Stimulated activated CD8-positive, alpha-beta memory T cell treated with anti-CD3 and anti-CD28 coated beads, Interleukin-2, amount 100 ng/mL, for 48 hours (primary cell): ENCODE data around the gene ZNF580.

ENCODE experiments used
- DNase-seq, 2 donors: peaks; one replicate each; pipeline ENCODE4 v3.0.0-alpha.2; 2020; ENCODE audit warnings: low read depth in 2 of 2

Gene ZNF580

DNA sequence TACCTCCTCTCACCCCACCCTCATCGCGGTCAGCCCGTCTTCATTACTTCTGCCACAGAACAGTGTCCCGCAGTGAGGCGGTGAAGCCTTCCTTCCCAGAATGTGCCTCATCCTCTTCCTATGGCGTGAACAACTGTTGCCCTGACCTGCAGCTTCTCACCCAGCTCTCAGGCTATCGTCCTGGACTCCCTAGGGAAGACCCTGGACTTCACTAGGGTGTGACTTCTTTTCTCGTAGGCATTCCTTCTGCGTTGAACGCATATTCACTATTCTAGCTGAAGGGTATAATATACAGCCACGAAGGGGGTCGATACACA, 34.4 kb upstream of the ZNF580 start:
- DNase-seq: no peak

DNA sequence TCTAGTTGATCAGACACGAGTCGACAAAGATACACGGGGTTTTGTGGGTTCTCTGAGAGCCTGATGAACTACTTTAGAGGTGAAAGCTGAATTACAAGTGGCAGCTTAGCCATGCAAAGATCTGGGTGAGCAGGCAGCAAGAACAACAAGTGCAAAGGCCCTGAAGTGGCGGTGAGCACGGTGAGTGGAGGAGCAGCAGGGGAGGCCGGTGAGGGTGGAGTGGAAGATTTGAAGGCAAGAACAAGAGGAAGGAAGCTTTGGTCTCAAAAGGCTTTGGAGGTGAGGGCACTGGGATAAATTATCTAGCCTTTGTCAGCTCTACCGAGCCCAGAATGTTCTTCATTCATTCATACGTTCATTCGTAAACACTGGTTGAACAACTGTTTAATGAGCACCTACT, 34.0 kb upstream of the ZNF580 start:
- DNase-seq: no peak

DNA sequence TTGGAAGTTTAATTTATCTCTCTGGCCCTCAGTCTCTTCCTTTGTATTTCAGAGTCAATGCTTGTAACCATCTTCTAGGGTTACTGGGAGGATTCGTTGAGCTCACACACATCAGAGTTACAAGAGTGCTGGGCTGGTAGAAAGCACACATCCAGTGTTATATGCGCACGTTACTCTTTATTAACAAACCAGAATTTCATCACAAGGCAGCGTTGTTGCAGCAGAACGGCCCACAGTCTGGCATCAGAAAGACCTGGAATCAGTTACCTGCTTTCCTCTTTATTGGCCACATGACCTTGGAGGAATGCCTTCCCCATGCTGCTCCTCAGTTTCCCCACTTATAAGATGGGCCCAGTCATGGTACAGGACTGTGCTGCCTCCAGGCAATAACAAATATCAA, 31.5 kb upstream of the ZNF580 start:
- no peak for DNase-seq

DNA sequence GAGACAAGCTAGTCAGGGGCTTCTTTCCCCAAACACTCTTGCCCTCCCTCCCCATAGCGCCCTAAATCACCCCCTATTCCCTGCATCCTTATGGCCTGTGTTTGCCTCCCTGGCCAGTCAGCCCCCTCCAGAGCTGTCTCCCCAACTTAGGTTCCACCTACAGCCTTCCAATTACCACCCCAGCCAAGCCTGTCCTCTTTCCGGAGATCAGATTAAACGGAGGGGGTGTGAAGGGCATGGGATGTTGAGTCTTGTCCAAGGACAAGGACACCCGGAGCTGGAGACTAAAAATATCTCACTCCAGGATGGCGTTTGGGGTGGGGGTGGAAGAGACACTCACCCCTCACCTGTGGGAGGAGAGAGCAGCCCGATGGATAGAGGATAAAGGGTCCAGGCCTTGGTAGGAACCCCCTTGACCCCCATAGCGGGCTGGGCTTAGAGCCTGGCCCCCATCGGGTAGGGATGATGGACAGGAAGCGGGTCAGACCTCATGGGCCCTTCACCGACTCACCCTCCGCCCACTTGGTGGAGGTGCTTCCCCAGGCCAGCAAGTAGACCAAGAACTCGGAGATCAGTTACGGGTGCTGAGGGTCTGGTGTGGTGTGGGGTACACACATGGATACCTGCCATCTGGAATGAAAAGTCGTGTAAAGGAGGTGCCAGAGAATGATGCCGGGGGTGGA, 29.4 kb upstream of the ZNF580 start:
- no peak for DNase-seq

DNA sequence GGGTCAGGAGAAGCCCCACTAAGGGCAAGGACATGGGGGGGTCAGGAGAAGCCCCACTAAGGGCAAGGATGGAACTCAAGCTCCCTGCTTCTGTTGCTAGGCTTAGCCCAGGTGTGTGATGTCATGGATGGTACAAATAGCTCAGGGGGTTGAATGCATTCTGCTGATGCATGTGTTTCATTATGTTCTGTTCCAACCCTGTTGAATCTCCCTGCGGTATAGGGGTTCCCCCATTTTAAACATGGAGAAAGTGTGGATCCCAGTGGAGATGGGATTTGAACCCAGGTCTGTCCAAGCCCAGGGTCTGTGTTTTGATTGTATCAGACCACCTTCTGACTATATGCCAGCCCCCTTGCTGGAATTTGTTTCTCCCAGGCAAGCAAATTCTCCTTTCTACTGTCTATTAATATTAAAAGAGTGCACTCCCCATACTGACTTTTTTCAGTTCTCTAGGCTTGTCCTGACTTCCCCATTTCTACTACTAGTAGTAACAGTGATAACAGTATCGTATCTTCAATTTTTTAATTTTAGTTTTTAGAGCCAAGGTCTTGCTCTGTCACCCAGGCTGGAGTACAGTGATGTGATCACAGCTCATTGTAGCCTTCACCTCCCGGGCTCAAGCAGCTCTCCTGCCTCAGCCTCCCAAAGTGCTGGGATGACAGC, 28.7 kb upstream of the ZNF580 start:
- no peak for DNase-seq

DNA sequence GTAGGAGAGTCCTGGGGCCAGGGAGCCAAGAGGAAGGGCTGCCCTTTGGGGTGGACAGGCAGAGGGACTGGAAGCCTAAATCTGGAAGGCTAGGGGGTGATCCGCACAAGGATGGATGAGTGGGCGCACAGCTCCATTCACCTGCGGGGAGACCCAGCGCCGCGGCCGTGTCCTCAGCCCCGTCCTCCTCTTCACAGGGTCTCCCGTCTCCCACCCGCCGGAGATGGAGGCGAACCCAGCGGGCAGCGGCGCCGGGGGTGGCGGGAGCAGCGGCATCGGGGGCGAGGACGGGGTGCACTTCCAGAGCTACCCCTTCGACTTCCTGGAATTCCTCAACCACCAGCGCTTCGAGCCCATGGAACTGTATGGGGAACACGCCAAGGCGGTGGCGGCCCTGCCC, 27.4 kb upstream of the ZNF580 start:
- no peak for DNase-seq

DNA sequence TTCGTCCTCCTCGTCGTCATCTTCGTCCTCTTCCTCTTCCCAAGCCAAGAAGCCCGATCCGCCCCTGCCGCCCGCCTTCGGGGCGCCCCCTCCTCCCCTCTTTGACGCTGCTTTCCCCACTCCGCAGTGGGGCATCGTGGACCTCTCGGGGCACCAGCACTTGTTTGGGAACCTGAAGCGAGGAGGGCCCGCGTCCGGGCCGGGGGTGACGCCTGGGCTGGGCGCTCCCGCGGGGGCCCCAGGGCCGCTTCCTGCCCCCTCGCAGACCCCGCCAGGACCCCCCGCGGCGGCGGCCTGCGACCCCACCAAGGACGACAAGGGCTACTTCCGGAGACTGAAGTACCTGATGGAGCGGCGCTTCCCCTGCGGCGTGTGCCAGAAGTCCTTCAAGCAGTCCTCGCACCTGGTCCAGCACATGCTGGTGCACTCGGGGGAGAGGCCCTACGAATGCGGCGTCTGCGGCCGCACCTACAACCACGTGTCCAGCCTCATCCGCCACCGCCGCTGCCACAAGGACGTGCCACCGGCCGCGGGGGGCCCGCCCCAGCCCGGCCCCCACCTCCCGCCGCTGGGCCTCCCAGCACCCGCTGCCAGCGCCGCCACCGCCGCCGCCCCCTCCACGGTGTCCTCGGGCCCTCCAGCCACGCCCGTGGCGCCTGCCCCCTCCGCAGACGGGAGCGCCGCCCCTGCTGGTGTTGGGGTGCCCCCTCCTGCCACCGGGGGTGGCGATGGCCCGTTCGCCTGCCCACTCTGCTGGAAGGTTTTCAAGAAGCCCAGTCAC, 26.7 kb upstream of the ZNF580 start:
- no peak for DNase-seq

DNA sequence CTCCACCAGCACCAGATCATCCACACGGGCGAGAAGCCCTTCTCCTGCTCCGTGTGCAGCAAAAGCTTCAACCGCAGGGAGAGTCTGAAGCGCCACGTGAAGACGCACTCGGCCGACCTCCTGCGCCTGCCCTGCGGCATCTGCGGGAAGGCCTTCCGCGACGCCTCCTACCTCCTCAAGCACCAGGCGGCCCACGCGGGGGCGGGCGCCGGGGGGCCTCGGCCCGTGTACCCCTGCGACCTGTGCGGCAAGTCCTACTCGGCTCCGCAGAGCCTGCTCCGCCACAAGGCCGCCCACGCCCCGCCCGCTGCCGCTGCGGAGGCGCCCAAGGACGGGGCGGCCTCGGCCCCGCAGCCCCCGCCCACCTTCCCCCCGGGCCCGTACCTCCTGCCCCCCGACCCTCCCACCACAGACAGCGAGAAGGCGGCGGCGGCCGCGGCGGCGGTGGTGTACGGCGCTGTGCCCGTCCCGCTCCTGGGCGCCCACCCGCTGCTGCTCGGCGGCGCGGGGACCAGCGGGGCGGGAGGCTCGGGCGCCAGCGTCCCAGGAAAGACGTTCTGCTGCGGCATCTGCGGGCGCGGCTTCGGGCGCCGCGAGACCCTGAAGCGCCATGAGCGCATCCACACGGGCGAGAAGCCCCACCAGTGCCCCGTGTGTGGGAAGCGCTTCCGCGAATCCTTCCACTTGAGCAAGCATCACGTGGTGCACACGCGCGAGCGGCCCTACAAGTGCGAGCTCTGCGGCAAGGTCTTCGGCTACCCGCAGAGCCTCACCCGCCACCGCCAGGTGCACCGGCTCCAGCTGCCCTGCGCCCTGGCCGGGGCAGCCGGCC, 25.9 kb upstream of the ZNF580 start:
- DNase-seq: no peak

DNA sequence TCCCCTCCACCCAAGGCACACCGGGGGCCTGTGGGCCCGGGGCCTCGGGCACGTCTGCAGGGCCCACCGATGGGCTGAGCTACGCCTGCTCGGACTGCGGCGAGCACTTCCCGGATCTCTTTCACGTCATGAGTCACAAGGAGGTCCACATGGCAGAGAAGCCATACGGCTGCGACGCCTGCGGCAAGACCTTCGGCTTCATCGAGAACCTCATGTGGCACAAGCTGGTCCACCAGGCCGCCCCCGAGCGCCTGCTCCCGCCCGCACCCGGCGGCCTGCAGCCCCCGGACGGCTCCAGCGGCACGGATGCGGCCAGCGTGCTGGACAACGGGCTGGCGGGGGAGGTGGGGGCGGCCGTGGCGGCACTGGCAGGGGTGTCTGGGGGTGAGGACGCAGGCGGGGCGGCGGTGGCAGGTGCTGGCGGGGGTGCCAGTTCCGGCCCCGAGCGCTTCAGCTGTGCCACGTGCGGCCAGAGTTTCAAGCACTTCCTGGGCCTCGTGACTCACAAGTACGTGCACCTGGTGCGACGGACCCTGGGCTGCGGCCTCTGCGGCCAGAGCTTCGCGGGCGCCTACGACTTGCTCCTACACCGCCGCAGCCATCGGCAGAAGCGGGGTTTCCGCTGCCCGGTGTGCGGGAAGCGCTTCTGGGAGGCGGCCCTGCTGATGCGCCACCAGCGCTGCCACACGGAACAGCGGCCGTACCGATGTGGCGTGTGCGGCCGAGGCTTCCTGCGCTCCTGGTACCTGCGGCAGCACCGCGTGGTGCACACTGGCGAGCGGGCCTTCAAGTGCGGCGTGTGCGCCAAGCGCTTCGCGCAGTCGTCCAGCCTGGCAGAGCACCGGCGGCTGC, 25.0 kb upstream of the ZNF580 start:
- no peak for DNase-seq

DNA sequence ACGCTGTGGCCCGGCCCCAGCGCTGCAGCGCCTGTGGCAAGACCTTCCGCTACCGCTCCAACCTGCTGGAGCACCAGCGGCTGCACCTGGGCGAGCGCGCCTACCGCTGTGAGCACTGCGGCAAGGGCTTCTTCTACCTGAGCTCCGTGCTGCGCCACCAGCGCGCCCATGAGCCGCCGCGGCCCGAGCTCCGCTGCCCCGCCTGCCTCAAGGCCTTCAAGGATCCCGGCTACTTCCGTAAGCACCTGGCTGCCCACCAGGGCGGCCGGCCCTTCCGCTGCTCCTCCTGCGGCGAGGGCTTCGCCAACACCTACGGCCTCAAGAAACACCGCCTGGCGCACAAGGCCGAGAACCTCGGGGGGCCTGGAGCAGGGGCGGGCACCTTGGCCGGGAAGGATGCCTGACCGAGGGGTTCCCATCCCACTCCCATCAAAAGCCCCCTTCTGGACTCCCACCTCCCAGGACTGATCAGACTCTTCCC, 24.4 kb upstream of the ZNF580 start:
- DNase-seq: no peak

DNA sequence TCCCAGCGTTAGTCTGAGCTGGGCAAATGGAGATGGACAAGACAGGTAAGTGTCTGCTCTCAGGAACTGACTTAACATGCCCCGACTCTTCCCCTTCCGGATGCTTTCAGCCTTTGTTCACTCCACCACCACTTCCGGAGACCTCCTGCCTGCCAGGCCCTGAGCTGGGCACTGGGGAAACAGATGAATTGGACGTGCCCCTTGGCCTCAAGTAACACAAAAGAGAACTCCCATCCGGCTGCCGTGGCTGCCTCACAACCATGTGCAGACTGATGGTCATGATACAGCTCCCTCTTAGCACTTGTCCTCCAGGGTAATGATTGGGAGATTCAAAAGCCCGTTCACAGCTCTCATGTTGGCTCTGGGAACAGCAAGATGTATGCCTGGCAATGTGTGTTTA, 23.4 kb upstream of the ZNF580 start:
- DNase-seq: no peak

DNA sequence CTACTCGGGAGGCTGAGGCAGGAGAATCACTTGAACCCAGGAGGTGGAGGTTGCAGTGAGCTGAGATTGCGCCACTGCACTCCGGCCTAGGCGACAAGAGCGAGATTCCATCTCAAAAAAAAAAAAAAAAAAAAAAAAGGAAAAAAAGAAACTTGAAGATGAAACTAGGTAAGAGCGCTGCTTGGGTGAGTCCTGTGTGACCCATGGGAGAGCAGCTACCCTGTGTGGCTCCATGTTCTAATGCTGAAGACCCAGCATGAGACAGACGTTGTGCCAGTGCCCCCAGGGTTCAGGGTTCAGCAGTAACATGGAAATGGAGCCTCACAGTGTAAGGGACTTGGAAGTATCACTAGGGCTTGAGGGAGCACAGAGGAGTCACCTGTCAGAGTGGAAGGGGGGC, 22.4 kb upstream of the ZNF580 start:
- DNase-seq: no peak

DNA sequence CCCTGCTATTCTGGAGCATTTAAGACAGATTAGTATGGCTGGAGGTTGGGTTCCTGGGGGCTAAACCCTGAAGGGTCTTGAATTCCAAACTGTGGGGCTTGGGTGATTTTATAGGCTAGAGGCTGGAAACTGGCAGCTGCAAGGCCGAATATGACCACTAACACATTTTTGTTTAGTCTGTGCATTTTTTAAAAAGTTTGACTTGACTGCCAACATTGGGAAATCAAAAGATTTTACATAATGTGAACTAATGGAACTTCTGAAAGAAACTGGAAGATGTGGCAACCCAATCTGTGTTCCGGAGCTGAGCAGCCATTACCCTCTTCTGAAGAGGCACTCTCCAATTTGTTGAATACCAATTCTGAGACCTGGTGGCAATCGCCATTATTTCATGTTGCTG, 21.5 kb upstream of the ZNF580 start:
- DNase-seq: no peak

DNA sequence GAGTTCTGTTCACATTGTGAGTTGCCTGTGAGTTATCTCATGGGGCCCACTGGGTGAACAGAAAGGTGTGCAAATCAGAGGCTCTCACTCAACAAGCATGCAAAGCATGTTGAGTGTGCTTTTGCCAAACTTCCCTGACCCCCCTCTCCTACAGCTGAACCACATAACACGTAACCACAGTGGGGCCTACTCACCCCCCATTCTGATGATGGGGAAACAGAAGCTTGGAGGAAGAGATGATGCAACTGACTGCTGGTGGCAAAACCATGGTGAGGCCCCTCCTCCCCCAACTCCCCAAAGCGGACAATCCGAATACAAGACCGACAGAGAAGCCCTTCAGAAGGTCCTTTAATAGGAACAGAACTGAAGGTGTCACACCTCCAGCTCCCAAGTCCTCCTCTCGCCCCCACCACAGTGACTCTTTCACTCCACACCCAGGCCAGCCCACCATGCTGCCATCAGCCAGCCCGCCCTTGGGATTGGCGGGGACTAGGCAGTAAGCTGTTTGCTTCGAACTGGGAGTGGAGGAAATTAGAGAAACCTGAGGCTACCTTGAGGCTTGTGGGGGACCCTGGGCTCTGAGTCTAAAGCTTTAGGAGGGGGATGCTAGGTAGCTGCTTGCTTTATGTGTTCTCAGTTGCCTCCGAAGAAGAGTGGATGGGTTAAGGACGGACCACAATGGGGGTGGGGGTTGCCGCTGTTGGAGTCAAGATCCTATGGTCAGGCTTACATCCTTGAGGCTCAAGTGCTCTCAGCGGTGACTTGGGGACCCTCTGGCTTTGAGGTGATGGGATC, 20.2 kb upstream of the ZNF580 start:
- no peak for DNase-seq

DNA sequence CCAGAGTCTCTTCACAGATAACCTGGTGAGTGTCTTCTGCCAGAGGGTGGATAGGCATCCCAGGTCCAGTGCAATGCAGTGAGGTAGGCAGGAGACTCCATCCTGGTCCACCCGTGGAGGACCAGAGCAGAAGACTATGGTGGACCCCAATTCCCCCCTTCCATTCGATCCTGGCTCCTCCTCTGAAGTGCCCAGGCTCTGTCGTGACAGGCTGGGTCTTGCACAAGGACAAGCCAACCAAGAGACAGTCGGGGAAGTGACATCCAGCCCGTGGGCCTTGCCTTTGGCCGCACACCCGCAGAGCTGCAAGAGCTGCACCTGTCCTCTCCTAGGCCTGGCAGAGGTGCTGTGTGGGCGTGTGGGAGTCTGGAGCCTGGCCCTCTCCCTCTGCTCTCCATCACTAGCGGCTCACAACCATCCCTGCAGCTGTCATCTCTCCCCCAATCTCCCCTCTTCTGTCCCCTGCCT, 19.6 kb upstream of the ZNF580 start:
- DNase-seq: no peak

DNA sequence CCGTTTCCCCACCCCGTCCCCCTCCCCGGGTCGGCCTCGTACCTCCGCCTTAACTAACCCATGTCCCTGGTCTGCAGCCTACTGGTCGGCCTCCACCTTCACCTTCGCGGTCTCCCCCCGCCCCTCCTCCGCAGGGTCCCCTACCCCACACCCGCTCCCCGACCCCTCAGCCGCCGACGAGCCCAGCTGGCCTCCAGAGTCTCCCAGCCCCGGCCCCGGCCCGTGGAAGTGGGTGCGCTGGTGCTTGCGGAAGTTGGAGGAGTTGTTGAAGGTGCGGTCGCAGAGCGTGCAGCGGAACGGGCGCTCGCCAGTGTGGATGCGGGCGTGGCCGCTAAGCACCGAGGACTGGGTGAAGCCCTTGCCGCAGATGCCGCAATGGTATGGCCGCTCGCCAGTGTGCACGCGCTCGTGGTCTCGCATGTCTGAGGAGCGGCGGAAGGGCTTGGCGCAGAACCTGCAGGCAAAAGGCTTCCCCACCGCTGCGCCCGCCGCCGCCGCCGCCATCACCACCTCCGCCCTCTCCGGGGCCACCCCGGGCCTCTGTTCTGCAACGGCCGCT, 19.1 kb upstream of the ZNF580 start:
- DNase-seq: no peak

DNA sequence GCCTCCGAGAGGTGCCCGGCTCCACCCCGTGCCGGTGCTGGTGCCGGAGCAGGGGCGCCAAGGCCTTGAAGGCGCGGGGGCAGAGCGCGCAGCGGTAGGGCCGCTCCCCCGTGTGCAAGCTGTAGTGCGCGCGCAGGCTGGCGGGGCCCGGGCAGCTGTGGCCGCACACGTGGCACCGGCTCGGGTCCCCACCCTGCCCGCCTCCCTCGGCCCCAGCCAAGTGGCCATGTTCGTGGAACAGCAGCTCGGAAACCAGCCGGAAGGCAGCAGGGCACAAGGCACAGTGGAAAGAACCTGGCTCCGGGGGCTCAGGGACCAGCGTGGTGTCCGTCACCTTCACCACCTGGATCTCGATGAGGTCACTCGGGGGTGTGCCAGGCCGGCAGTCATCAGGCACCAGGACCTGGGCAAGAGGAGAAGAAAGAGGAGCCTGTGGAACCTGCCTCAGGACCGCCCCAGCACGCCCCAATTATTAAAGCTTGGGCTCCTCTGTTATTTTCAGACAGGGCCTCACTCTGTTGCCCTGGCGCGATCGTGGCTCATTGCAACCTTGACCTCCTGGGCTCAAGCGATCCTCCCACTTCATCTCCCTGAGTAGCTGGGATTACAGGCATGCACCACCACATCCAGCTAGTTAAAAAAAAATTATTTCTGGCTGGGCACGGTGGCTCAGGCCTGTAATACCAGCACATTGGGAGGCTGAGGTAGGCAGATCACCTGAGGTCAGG, 18.4 kb upstream of the ZNF580 start:
- DNase-seq: no peak

DNA sequence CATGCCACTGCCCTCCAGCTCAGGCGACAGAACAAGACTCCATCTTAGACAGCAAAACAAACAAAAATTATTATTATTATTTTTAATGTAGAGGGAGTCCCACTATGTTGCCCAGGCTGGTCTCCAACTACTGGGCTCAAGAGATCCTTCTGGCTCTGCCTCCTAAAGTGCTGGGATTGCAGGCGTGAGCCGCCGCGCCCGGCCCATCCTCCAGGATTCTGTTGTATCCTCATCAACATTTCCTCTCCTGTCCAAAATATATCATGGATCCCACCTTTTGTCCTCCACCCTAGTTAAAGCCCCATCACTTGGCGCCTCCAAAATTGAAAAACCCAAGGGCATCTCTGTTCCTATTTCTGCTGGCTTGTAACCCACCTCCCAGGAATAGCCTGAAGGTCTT, 17.7 kb upstream of the ZNF580 start:
- no peak for DNase-seq

DNA sequence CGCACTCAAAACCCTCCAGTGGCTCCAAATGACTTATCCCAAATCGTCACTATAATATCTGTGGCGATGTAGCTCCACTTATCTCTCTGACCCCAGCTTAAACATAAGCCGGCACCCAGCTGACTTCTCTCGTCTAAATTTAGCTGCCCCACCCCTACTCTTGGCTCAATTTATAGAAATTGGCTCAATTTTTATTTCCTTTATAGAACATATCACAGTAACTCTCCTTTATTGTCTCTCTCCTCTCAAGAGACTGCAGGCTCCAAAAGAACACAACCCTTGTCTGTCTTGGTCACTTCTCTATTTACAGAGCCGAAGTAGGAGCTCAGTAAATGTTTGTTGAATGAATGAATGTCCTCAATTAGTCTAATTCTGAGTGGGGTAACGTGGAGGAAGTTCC, 17.2 kb upstream of the ZNF580 start:
- no peak for DNase-seq
